ENCODE data around the gene GRAMD2B. TPM values are rescaled to one million over a fixed set of nuclear protein-coding genes. Genes with fewer than 3 reads are reported as not detected.

GRAMD2B gene
- total and polyA plus RNA-seq, 2 of the 13 experiments (the other 11 are each of a cell fraction or from before 2014, with no cell fraction given) = 8.1 to 10.6 TPM

DNA sequence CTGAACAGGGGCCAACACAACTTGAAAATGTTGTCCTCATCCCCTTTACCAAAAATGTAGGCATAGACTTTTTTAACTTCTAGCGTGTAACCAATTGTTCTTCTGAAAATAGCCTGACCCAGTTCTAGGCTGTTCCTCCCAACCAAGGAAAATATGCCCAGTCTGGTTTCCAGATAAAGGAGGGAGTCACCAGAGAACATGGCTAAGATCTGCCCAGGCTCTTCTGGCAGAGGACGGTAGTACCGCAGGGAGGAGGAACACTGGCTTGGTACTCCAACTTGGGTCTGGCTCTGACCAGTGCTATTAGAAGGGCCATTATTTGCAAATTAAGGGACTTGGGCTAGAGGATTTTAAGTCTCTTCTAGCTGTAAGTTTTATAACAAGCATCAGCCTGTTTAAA lies 63.1 kb downstream of the GRAMD2B start:
- in situ Hi-C loops (cut with HindIII; ENCODE audit: extremely low pct_ligation_motif_present, low pct_unique_long_range_greater_than_20kb) (no loop called here), intact Hi-C loops (cut with micrococcal nuclease; ENCODE audit: unreplicated experiment) (no loop called here)
- Histone ChIP-seq H3K79me2 (ENCODE audit: insufficient read depth, low read length) (no peaks in the 10 kb centered on the region), H3K9me3 (ENCODE audit: low read length) (no peaks in the 10 kb centered on the region), H3K9ac (ENCODE audit: insufficient read depth, low read depth, low read length) (no peak overlapping the region), H3K36me3 (replicated peaks in 1 of 2; ENCODE audit: control insufficient read depth in 1 of 2, insufficient read depth in 2 of 2, low read length in 2 of 2) (peaks cover 5 to 45% of the 10 kb centered on the region in 2 experiments; a peak in 4 of 5 replicates), H3K27ac (ENCODE audit: extremely low read length, insufficient read depth, low read length) (no peak overlapping the region), H3K4me3 (replicated peaks in 1 of 3; ENCODE audit: insufficient read depth in 1 of 3, low read depth in 2 of 3, low read length in 3 of 3) (no peak overlapping the region), H4K20me1 (ENCODE audit: insufficient read depth, low read length) (no peaks in the 10 kb centered on the region), H3K4me1 (ENCODE audit: insufficient read depth, low read length) (no peaks in the 10 kb centered on the region), H3K27me3 (ENCODE audit: control insufficient read depth in 1 of 2, insufficient read depth in 2 of 2, low read length in 2 of 2) (no peaks in the 10 kb centered on the region), H2AFZ (ENCODE audit: low read length) (no peak overlapping the region), H3K4me2 (ENCODE audit: low read depth, low read length) (no peak overlapping the region)
- no TSS peak for BruUV-seq (replicated peaks)
- ATAC-seq = no peak
- CTCF ChIA-PET (ENCODE audit: low intra/inter-chr PET ratio, low total read pairs) = no interaction called here
- POLR2A ChIA-PET = no interaction called here
- DNase-seq (ENCODE audit: low spot score) = no peak
- no peak for FAIRE-seq
- WGBS (ENCODE audit: low lambda C conversion rate) = 93% methylated on average over 3 of the region's 3 CpGs
- TF ChIP-seq, protein P1, sequence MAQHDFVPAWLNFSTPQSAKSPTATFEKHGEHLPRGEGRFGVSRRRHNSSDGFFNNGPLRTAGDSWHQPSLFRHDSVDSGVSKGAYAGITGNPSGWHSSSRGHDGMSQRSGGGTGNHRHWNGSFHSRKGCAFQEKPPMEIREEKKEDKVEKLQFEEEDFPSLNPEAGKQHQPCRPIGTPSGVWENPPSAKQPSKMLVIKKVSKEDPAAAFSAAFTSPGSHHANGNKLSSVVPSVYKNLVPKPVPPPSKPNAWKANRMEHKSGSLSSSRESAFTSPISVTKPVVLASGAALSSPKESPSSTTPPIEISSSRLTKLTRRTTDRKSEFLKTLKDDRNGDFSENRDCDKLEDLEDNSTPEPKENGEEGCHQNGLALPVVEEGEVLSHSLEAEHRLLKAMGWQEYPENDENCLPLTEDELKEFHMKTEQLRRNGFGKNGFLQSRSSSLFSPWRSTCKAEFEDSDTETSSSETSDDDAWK (CRISPR knock-in tag; IDR thresholded peaks at IDR 0.05) = no peak
- TF ChIP-seq NAIF1 (CRISPR knock-in tag; IDR thresholded peaks at IDR 0.05; ENCODE audit: borderline replicate concordance) = no peak
- TF ChIP-seq, protein P2, sequence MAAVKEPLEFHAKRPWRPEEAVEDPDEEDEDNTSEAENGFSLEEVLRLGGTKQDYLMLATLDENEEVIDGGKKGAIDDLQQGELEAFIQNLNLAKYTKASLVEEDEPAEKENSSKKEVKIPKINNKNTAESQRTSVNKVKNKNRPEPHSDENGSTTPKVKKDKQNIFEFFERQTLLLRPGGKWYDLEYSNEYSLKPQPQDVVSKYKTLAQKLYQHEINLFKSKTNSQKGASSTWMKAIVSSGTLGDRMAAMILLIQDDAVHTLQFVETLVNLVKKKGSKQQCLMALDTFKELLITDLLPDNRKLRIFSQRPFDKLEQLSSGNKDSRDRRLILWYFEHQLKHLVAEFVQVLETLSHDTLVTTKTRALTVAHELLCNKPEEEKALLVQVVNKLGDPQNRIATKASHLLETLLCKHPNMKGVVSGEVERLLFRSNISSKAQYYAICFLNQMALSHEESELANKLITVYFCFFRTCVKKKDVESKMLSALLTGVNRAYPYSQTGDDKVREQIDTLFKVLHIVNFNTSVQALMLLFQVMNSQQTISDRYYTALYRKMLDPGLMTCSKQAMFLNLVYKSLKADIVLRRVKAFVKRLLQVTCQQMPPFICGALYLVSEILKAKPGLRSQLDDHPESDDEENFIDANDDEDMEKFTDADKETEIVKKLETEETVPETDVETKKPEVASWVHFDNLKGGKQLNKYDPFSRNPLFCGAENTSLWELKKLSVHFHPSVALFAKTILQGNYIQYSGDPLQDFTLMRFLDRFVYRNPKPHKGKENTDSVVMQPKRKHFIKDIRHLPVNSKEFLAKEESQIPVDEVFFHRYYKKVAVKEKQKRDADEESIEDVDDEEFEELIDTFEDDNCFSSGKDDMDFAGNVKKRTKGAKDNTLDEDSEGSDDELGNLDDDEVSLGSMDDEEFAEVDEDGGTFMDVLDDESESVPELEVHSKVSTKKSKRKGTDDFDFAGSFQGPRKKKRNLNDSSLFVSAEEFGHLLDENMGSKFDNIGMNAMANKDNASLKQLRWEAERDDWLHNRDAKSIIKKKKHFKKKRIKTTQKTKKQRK (IDR thresholded peaks at IDR 0.05; ENCODE audit: low read length) = no peak
- TF ChIP-seq ZNF746 (CRISPR knock-in tag; IDR thresholded peaks at IDR 0.05) = no peak
- TF ChIP-seq FOXJ3 (CRISPR knock-in tag; IDR thresholded peaks at IDR 0.05; ENCODE audit: borderline replicate concordance) = no peak
- no peak for TF ChIP-seq TSC22D2 (CRISPR knock-in tag; IDR thresholded peaks at IDR 0.05; ENCODE audit: borderline replicate concordance)
- TF ChIP-seq, protein P3, sequence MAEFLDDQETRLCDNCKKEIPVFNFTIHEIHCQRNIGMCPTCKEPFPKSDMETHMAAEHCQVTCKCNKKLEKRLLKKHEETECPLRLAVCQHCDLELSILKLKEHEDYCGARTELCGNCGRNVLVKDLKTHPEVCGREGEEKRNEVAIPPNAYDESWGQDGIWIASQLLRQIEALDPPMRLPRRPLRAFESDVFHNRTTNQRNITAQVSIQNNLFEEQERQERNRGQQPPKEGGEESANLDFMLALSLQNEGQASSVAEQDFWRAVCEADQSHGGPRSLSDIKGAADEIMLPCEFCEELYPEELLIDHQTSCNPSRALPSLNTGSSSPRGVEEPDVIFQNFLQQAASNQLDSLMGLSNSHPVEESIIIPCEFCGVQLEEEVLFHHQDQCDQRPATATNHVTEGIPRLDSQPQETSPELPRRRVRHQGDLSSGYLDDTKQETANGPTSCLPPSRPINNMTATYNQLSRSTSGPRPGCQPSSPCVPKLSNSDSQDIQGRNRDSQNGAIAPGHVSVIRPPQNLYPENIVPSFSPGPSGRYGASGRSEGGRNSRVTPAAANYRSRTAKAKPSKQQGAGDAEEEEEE (CRISPR knock-in tag; IDR thresholded peaks at IDR 0.05; ENCODE audit: borderline replicate concordance) = no peak
- TF ChIP-seq ZNF547 (CRISPR knock-in tag; IDR thresholded peaks at IDR 0.05) = no peak
- TF ChIP-seq ZBTB38 (CRISPR knock-in tag; IDR thresholded peaks at IDR 0.05) = no peak
- TF ChIP-seq, protein P4, sequence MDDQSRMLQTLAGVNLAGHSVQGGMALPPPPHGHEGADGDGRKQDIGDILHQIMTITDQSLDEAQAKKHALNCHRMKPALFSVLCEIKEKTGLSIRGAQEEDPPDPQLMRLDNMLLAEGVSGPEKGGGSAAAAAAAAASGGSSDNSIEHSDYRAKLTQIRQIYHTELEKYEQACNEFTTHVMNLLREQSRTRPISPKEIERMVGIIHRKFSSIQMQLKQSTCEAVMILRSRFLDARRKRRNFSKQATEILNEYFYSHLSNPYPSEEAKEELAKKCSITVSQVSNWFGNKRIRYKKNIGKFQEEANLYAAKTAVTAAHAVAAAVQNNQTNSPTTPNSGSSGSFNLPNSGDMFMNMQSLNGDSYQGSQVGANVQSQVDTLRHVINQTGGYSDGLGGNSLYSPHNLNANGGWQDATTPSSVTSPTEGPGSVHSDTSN (CRISPR knock-in tag; IDR thresholded peaks at IDR 0.05; ENCODE audit: borderline replicate concordance) = no peak
- TF ChIP-seq ZKSCAN8 (CRISPR knock-in tag; IDR thresholded peaks at IDR 0.05; ENCODE audit: borderline replicate concordance) = no peak
- TF ChIP-seq ZSCAN20 (CRISPR knock-in tag; IDR thresholded peaks at IDR 0.05; ENCODE audit: borderline replicate concordance) = no peak
- no peak for TF ChIP-seq TBX3 (IDR thresholded peaks at IDR 0.05; ENCODE audit: borderline replicate concordance)
- TF ChIP-seq ZNF143 (CRISPR knock-in tag; IDR thresholded peaks at IDR 0.05) = no peak
- no peak for TF ChIP-seq CHD4 (IDR thresholded peaks at IDR 0.05; ENCODE audit: borderline replicate concordance, low read length)
- TF ChIP-seq NFATC3 (CRISPR knock-in tag; IDR thresholded peaks at IDR 0.05) = no peak
- TF ChIP-seq, protein P5, sequence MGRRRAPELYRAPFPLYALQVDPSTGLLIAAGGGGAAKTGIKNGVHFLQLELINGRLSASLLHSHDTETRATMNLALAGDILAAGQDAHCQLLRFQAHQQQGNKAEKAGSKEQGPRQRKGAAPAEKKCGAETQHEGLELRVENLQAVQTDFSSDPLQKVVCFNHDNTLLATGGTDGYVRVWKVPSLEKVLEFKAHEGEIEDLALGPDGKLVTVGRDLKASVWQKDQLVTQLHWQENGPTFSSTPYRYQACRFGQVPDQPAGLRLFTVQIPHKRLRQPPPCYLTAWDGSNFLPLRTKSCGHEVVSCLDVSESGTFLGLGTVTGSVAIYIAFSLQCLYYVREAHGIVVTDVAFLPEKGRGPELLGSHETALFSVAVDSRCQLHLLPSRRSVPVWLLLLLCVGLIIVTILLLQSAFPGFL (CRISPR knock-in tag; IDR thresholded peaks at IDR 0.05) = no peak

Data from HepG2 (cell line).